ENCODE measurements around the gene MEST. TPM values are rescaled to one million over a fixed set of nuclear protein-coding genes. Genes with fewer than 3 reads are reported as not detected.

The MEST gene
- total and polyA plus RNA-seq, 2 donors (not counting 3 experiments of a cell fraction or from before 2014, with no cell fraction given), result 46.7 to 52.6 TPM

DNA sequence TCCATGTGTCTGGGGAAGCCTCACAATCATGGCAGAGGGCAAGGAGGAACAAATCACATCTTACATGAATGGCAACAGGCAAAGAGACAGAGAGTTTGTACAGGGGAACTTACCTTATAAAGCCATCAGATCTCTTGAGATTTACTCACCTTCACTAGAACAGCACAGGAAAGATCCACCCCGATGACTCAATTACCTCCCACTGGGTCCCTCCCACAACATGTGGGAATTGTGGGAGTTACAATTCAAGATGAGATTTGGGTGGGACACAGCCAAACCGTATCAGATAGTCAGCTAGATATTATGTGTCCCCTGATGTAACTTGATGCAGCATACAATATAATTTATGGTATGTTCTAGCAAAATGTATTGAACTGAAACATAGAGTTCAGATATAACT, 36.9 kb upstream of the MEST start:
- no TSS peak for BruUV-seq (replicated peaks)
- Histone ChIP-seq H3K9ac (replicated peaks; ENCODE audit: extremely low read depth, insufficient read depth, low read length) (no peak overlapping the region), H4K20me1 (replicated peaks; ENCODE audit: control insufficient read depth, extremely low read depth, insufficient read depth, low read length) (no peaks in the 10 kb centered on the region), H3K79me2 (ENCODE audit: control insufficient read depth, insufficient read depth, low read length) (no peaks in the 10 kb centered on the region), H3K4me2 (ENCODE audit: insufficient read depth, low read length) (no peak overlapping the region), H3K36me3 (ENCODE audit: control insufficient read depth in 2 of 2, extremely low read depth in 1 of 2, insufficient read depth in 2 of 2, low read length in 2 of 2) (no peaks in the 10 kb centered on the region), H3K4me1 (ENCODE audit: control insufficient read depth, extremely low read depth, insufficient read depth, low read length) (no peaks in the 10 kb centered on the region), H2AFZ (ENCODE audit: low read depth, low read length) (no peak overlapping the region), H3K27ac (ENCODE audit: insufficient read depth, low read depth, low read length) (no peak overlapping the region), H3K27me3 (ENCODE audit: control insufficient read depth in 2 of 2, insufficient read depth in 2 of 2, low read length in 2 of 2) (peaks cover 2 to 11% of the 10 kb centered on the region in 2 experiments), H3K9me1 (replicated peaks; ENCODE audit: control insufficient read depth, extremely low read depth, insufficient read depth, low read length) (no peaks in the 10 kb centered on the region), H3K4me3 (replicated peaks in 1 of 3; ENCODE audit: insufficient read depth in 1 of 3, low read depth in 1 of 3, low read length in 3 of 3) (no peak overlapping the region), H3K9me3 (replicated peaks; ENCODE audit: control insufficient read depth, insufficient read depth, low read length) (no peaks in the 10 kb centered on the region)
- no peak for DNase-seq (ENCODE audit: low read depth, low spot score)
- intact Hi-C loops (cut with micrococcal nuclease) (no loop called here), dilution Hi-C loops (cut with MboI; ENCODE audit: extremely low pct_ligation_motif_present, low sequenced_read_pairs) (no loop called here)
- TF ChIP-seq GATA2 (IDR thresholded peaks at IDR 0.05; ENCODE audit: insufficient read depth, insufficient read length, low read depth, low read length) (no peak), FOS (IDR thresholded peaks at IDR 0.05; ENCODE audit: borderline replicate concordance, insufficient read depth, low read length) (no peak), POLR2AphosphoS5 (IDR thresholded peaks at IDR 0.05; ENCODE audit: insufficient read depth, low read depth, low read length) (no peak), POLR2A (IDR thresholded peaks at IDR 0.05; ENCODE audit: low read depth, low read length) (no peak), MYC (IDR thresholded peaks at IDR 0.05; ENCODE audit: low read depth, low read length) (no peak), JUN (IDR thresholded peaks at IDR 0.05; ENCODE audit: borderline replicate concordance, insufficient read depth, insufficient read length, low read depth) (no peak), EZH2 (IDR thresholded peaks at IDR 0.05; ENCODE audit: borderline replicate concordance, low read depth, low read length, severe bottlenecking) (no peak)
- TF ChIP-seq, protein P1, sequence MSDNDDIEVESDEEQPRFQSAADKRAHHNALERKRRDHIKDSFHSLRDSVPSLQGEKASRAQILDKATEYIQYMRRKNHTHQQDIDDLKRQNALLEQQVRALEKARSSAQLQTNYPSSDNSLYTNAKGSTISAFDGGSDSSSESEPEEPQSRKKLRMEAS (IDR thresholded peaks at IDR 0.05; ENCODE audit: insufficient read depth, insufficient read length), result no peak
- TF ChIP-seq, protein P2, sequence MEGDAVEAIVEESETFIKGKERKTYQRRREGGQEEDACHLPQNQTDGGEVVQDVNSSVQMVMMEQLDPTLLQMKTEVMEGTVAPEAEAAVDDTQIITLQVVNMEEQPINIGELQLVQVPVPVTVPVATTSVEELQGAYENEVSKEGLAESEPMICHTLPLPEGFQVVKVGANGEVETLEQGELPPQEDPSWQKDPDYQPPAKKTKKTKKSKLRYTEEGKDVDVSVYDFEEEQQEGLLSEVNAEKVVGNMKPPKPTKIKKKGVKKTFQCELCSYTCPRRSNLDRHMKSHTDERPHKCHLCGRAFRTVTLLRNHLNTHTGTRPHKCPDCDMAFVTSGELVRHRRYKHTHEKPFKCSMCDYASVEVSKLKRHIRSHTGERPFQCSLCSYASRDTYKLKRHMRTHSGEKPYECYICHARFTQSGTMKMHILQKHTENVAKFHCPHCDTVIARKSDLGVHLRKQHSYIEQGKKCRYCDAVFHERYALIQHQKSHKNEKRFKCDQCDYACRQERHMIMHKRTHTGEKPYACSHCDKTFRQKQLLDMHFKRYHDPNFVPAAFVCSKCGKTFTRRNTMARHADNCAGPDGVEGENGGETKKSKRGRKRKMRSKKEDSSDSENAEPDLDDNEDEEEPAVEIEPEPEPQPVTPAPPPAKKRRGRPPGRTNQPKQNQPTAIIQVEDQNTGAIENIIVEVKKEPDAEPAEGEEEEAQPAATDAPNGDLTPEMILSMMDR (IDR thresholded peaks at IDR 0.05; ENCODE audit: extremely low read depth in 1 of 2, insufficient read depth in 1 of 2, low read depth in 1 of 2, low read length in 2 of 2), result no peak
- CTCF ChIA-PET, result interaction anchor here (1.0 kb wide), 2 partner anchors 22 to 29 kb away, joined by 3 read pairs; no protein-coding TSS in a partner anchor
- POLR2A ChIA-PET, result no interaction called here
- FAIRE-seq, result no peak
